K562 (cell line): ENCODE data around the gene SYNJ2. TPM values are rescaled to one million over a fixed set of nuclear protein-coding genes. Genes with fewer than 3 reads are reported as not detected.

Source experiments
- FIP1L1 ChIP-seq: fragments of 200-400 bp; formaldehyde crosslinking; IDR thresholded peaks from 2 replicates; pipeline ENCODE4 v1.6.1; 2018; ENCODE audit warnings: mild to moderate bottlenecking, low read depth, low read length; ENCODE audit not compliant: poor library complexity, severe bottlenecking
- HMGXB4 ChIP-seq: sonication (generic); formaldehyde crosslinking; IDR thresholded peaks from 2 replicates; pipeline ENCODE4 v1.8.1; 2023; ENCODE audit warnings: mild to moderate bottlenecking, missing genetic modification reagents
- JUNB ChIP-seq: fragments of 450-650 bp; formaldehyde crosslinking; conservative IDR thresholded peaks from 2 replicates; pipeline ENCODE4 v1.4.0; 2020; ENCODE audit warnings: mild to moderate bottlenecking
- KAT8 ChIP-seq: fragments of 450-650 bp; IDR thresholded peaks from 2 replicates; pipeline ENCODE4 v1.6.1; 2016; ENCODE audit warnings: low read depth, mild to moderate bottlenecking
- L3MBTL2 ChIP-seq: fragments of 450-650 bp; IDR thresholded peaks from 2 replicates; pipeline ENCODE4 v1.6.1; 2016; ENCODE audit warnings: mild to moderate bottlenecking, moderate library complexity
- LEF1 ChIP-seq: fragments of 450-650 bp; IDR thresholded peaks from 2 replicates; pipeline ENCODE4 v1.6.1; 2016; ENCODE audit warnings: mild to moderate bottlenecking
- MCM5 ChIP-seq: fragments of 450-650 bp; IDR thresholded peaks from 2 replicates; pipeline ENCODE4 v1.6.1; 2016; ENCODE audit warnings: low read depth
- MEF2A ChIP-seq: IDR thresholded peaks from 2 replicates; pipeline ENCODE4 v1.6.1; 2011; ENCODE audit warnings: low read depth, mild to moderate bottlenecking, low read length, moderate library complexity; ENCODE audit not compliant: control insufficient read depth
- NCOA2 ChIP-seq, 2 experiments: fragments of 450-650 bp; IDR thresholded peaks; 2 replicates each; pipeline ENCODE4 v1.6.1; 2018; ENCODE audit warnings: mild to moderate bottlenecking in 2 of 2, moderate library complexity in 1 of 2; ENCODE audit not compliant: partially characterized antibody in 2 of 2
- NFATC3 ChIP-seq: fragments of 450-650 bp; IDR thresholded peaks from 2 replicates; pipeline ENCODE4 v1.6.1; 2017; ENCODE audit warnings: mild to moderate bottlenecking
- POLR2B ChIP-seq: fragments of 450-650 bp; IDR thresholded peaks from 2 replicates; pipeline ENCODE4 v1.6.1; 2018; ENCODE audit warnings: low read depth; ENCODE audit not compliant: partially characterized antibody
- PURB ChIP-seq: sonication (generic); formaldehyde crosslinking; IDR thresholded peaks from 2 replicates; pipeline ENCODE4 v1.9.0; 2021; ENCODE audit warnings: low read depth, mild to moderate bottlenecking, missing genetic modification reagents
- SMARCC2 ChIP-seq: fragments of 450-650 bp; IDR thresholded peaks from 2 replicates; pipeline ENCODE4 v1.6.1; 2017; ENCODE audit warnings: antibody characterized with exemption, moderate library complexity, mild to moderate bottlenecking, low read depth
- STAT5A ChIP-seq: IDR thresholded peaks from 2 replicates; pipeline ENCODE4 v1.6.1; 2012; ENCODE audit warnings: low read length, inconsistent platforms, borderline replicate concordance
- SUPT5H ChIP-seq: fragments of 450-650 bp; IDR thresholded peaks from 2 replicates; pipeline ENCODE4 v1.6.1; 2016
- TCF7L2 ChIP-seq: fragments of 150-350 bp; IDR thresholded peaks from 2 replicates; pipeline ENCODE4 v1.6.1; 2016; ENCODE audit warnings: low read depth, mild to moderate bottlenecking, low read length, moderate library complexity
- U2AF1 ChIP-seq: fragments of 200-400 bp; formaldehyde crosslinking; optimal IDR thresholded peaks from 2 replicates; pipeline ENCODE3; 2017; ENCODE audit warnings: mild to moderate bottlenecking, low read depth, low read length, moderate library complexity
- ZBTB5 ChIP-seq: fragments of 450-650 bp; IDR thresholded peaks from 2 replicates; pipeline ENCODE4 v1.6.1; 2017; ENCODE audit warnings: antibody characterized with exemption
- ZNF239 ChIP-seq: fragments of 250-450 bp; sonication (Bioruptor Pico); IDR thresholded peaks from 2 replicates; pipeline ENCODE4 v1.4.0; 2020; ENCODE audit warnings: mild to moderate bottlenecking
- ZNF282 ChIP-seq: sonication (generic); formaldehyde crosslinking; IDR thresholded peaks from 2 replicates; pipeline ENCODE4 v1.8.1; 2023; ENCODE audit warnings: missing genetic modification reagents
- ZNF324 ChIP-seq: fragments of 250-450 bp; sonication (Bioruptor Pico); IDR thresholded peaks from 2 replicates; pipeline ENCODE4 v1.4.0; 2020; ENCODE audit warnings: mild to moderate bottlenecking
- ZNF347 ChIP-seq: fragments of 450-650 bp; formaldehyde crosslinking; IDR thresholded peaks from 2 replicates; pipeline ENCODE4 v1.4.0; 2020; ENCODE audit warnings: low read depth, mild to moderate bottlenecking, moderate library complexity
- polyA plus RNA-seq, 8 experiments: library from polyadenylated mRNA; depleted of rRNA in 4 of 8; stranded (reverse) in 5 of 8; unstranded in 3 of 8; fragments of >200 nt; fragmentation: Nextera tagmentation in 2 of 8; fragmentation: Illumina TruSeq in 1 of 8; extraction: Ambion mirVana in 2 of 8; extraction: Trizol in 1 of 8; gene quantifications; 2 replicates each; pipeline versions ENCODE4 v1.2.1 to v1.2.3, GENCODE V29; 2011 to 2014; ENCODE audit warnings: inconsistent platforms in 1 of 8, missing spikeins in 1 of 8
- total RNA-seq, 7 experiments: library from RNA; depleted of rRNA in 6 of 7; stranded (reverse); fragments of >200 nt in 6 of 7; fragmentation: Illumina TruSeq in 2 of 7; extraction: Trizol in 2 of 7; gene quantifications; 2 replicates each; pipeline versions ENCODE4 v1.2.1 to v1.2.3, GENCODE V29; 2011 to 2021; ENCODE audit warnings: low replicate concordance in 1 of 7
- TF ChIP-seq, protein P1 (sequence below): fragments of 450-650 bp; IDR thresholded peaks from 2 replicates; pipeline ENCODE4 v1.6.1; 2016; ENCODE audit warnings: mild to moderate bottlenecking

Gene SYNJ2
- total and polyA plus RNA-seq, 9 of the 15 experiments (the other 6 are each of a cell fraction or from before 2014, with no cell fraction given): 3.0 to 27.7 (median 17.8) TPM

DNA sequence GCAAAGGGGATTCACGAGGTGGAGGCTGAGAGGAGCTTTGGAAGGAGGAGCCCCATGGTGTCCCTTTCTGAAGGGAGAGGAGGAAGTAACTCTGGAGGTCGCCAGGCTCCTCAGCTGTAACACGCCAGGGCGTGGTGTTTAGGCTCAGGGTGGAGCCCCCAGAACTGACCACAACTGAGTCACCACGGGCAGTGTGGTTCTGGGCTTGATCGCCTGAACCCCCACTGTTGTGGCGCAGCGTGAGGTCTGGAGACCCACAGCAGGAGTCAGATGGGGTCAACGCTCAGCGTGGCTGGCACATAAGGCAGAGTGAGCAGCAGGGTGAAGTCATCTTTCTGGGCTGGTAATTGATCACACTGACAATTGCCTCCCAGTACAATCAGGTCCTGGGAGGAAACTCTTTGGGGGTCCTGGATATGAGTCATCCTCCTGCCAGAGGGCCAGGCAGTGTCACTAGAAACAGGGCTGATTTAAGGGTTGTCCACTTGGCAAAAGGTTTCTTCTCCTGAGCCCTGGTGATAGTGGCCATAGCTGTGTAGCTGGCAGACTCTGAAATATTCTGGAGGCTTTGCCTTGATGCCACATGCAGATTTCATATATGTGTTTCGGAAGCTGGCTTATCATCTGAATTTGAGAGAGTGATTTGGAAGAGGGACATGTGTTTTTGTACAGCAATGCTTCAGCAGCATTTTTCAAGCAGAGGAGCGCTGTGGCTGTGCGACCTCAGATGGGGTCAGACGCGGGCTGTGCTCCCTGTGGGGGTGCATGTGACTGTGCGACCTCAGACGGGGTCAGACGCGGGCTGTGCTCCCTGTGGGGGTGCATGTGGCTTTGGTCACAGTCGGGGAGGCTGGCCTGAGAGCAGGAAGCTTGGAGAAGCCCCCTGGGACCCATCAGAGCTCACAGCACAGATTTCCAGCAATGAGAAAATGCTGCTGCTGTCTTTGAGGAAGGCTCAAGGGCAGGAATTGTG, 50.0 kb downstream of the SYNJ2 start (continued):
- TF ChIP-seq, protein P1, sequence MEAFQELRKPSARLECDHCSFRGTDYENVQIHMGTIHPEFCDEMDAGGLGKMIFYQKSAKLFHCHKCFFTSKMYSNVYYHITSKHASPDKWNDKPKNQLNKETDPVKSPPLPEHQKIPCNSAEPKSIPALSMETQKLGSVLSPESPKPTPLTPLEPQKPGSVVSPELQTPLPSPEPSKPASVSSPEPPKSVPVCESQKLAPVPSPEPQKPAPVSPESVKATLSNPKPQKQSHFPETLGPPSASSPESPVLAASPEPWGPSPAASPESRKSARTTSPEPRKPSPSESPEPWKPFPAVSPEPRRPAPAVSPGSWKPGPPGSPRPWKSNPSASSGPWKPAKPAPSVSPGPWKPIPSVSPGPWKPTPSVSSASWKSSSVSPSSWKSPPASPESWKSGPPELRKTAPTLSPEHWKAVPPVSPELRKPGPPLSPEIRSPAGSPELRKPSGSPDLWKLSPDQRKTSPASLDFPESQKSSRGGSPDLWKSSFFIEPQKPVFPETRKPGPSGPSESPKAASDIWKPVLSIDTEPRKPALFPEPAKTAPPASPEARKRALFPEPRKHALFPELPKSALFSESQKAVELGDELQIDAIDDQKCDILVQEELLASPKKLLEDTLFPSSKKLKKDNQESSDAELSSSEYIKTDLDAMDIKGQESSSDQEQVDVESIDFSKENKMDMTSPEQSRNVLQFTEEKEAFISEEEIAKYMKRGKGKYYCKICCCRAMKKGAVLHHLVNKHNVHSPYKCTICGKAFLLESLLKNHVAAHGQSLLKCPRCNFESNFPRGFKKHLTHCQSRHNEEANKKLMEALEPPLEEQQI: no peak
- TF ChIP-seq ZNF282 (CRISPR knock-in tag) (no peak), L3MBTL2 (peak; percentile 19; the same call in 1 of the 2 replicates), HMGXB4 (CRISPR knock-in tag) (no peak), LEF1 (no peak), FIP1L1 (no peak), STAT5A (no peak), MCM5 (no peak), ZNF239 (CRISPR knock-in tag) (no peak), KAT8 (no peak), U2AF1 (no peak), PURB (CRISPR knock-in tag) (no peak), ZNF324 (CRISPR knock-in tag) (no peak), JUNB (CRISPR knock-in tag) (no peak), NFATC3 (no peak), MEF2A (no peak), ZNF347 (CRISPR knock-in tag) (no peak), SUPT5H (no peak), POLR2B (no peak), SMARCC2 (peak; percentile 50; the same call in 1 of the 2 replicates), TCF7L2 (no peak), NCOA2 (IDR thresholded peaks at IDR 0.05; ENCODE audit: partially characterized antibody in 2 of 2) (no peak), ZBTB5 (no peak)
